Measurements from ENCODE around the gene RBM33. TPM values are rescaled to one million over a fixed set of nuclear protein-coding genes. Genes with fewer than 3 reads are reported as not detected.
A peak's percentile ranks its signal among the peaks of the same experiment; 100 is the strongest.

RBM33 gene
- total RNA-seq, 1 donor from 2014 or later, result 79.4 TPM

- DNase-seq (ENCODE audit: low spot score, unreplicated experiment), result no peak
- TF ChIP-seq CTCF (IDR thresholded peaks at IDR 0.05; ENCODE audit: unreplicated experiment), result no peak
- H3K4me1 Mint-ChIP-seq (ENCODE audit: low read depth), result peaks cover 1% of the 10 kb centered on the region
- no peak overlapping the region for H3K27ac Mint-ChIP-seq
- no peak overlapping the region for H3K4me3 Mint-ChIP-seq (ENCODE audit: low read depth)
- H3K36me3 Mint-ChIP-seq (ENCODE audit: insufficient read depth), result peaks cover 6% of the 10 kb centered on the region
- H3K27me3 Mint-ChIP-seq, result no peaks in the 10 kb centered on the region
- H3K9me3 Mint-ChIP-seq (ENCODE audit: low read depth), result no peaks in the 10 kb centered on the region
Observed at GRCh38 chr7:155722118-155722517, 77.7 kb downstream of the RBM33 start.

GRCh38 chr7:155722936-155723335 lies 78.5 kb downstream of the RBM33 start:
- Mint-ChIP-seq H3K27me3 (no peaks in the 10 kb centered on the region), H3K27ac (no peak overlapping the region), H3K9me3 (ENCODE audit: low read depth) (no peaks in the 10 kb centered on the region), H3K4me1 (ENCODE audit: low read depth) (peaks cover 6% of the 10 kb centered on the region), H3K36me3 (ENCODE audit: insufficient read depth) (peaks cover 5% of the 10 kb centered on the region), H3K4me3 (ENCODE audit: low read depth) (no peak overlapping the region)
- no peak for TF ChIP-seq CTCF (IDR thresholded peaks at IDR 0.05; ENCODE audit: unreplicated experiment)
- no peak for DNase-seq (ENCODE audit: low spot score, unreplicated experiment)

GRCh38 chr7:155724327-155725005 lies 80.0 kb downstream of the RBM33 start:
- no peak for DNase-seq (ENCODE audit: low spot score, unreplicated experiment)
- Mint-ChIP-seq H3K9me3 (ENCODE audit: low read depth) (no peaks in the 10 kb centered on the region), H3K27me3 (no peaks in the 10 kb centered on the region)

GRCh38 chr7:155725006-155725355 lies 80.5 kb downstream of the RBM33 start:
- TF ChIP-seq CTCF (IDR thresholded peaks at IDR 0.05; ENCODE audit: unreplicated experiment), result no peak
- Mint-ChIP-seq H3K4me3 (ENCODE audit: low read depth) (no peak overlapping the region), H3K4me1 (ENCODE audit: low read depth) (peaks cover 12% of the 10 kb centered on the region), H3K36me3 (ENCODE audit: insufficient read depth) (peaks cover 5% of the 10 kb centered on the region), H3K9me3 (ENCODE audit: low read depth) (no peaks in the 10 kb centered on the region), H3K27me3 (no peaks in the 10 kb centered on the region), H3K27ac (no peak overlapping the region)
- no peak for DNase-seq (ENCODE audit: low spot score, unreplicated experiment)

More at GRCh38 chr7:155724327-155725005, 80.0 kb downstream of the RBM33 start:
- Mint-ChIP-seq H3K4me1 (ENCODE audit: low read depth) (peaks cover 12% of the 10 kb centered on the region), H3K27ac (no peak overlapping the region), H3K4me3 (ENCODE audit: low read depth) (no peak overlapping the region), H3K36me3 (ENCODE audit: insufficient read depth) (peaks cover 2% of the 10 kb centered on the region)
- peak; percentile 47 for TF ChIP-seq CTCF (IDR thresholded peaks at IDR 0.05; ENCODE audit: unreplicated experiment)

- TF ChIP-seq CTCF (IDR thresholded peaks at IDR 0.05; ENCODE audit: unreplicated experiment), result no peak
- Mint-ChIP-seq H3K36me3 (ENCODE audit: insufficient read depth) (peaks cover 7% of the 10 kb centered on the region), H3K4me1 (ENCODE audit: low read depth) (peaks cover 12% of the 10 kb centered on the region), H3K4me3 (ENCODE audit: low read depth) (no peak overlapping the region), H3K9me3 (ENCODE audit: low read depth) (no peaks in the 10 kb centered on the region), H3K27me3 (no peaks in the 10 kb centered on the region), H3K27ac (peak overlapping the region; percentile 49)
- no peak for DNase-seq (ENCODE audit: low spot score, unreplicated experiment)
Observed at GRCh38 chr7:155727616-155728015, 83.2 kb downstream of the RBM33 start.
